ENCODE results near the gene ACSM2A.
"Not testable (repeated sequence)": the region's sequence is repeated elsewhere in the genome, so short reads cannot be mapped to it uniquely, and the experiment has no call there.

ACSM2A gene

GRCh38 chr16:20460313-20460712 lies 9.0 kb downstream of the ACSM2A start:
- not testable (repeated sequence) for FAIRE-seq

GRCh38 chr16:20468954-20469353 lies 17.6 kb downstream of the ACSM2A start:
- FAIRE-seq, result not testable (repeated sequence)

- not testable (repeated sequence) for FAIRE-seq
These were observed 18.6 kb downstream of the ACSM2A start for GRCh38 chr16:20469930-20470329.

- not testable (repeated sequence) for FAIRE-seq
These were observed 19.4 kb downstream of the ACSM2A start for GRCh38 chr16:20470732-20471131.

- not testable (repeated sequence) for FAIRE-seq
These were observed 25.9 kb downstream of the ACSM2A start for GRCh38 chr16:20477188-20477744.

- FAIRE-seq, result not testable (repeated sequence)
These were observed 32.7 kb downstream of the ACSM2A start for GRCh38 chr16:20483989-20484388.

- no peak for FAIRE-seq
These were observed 33.4 kb downstream of the ACSM2A start for GRCh38 chr16:20484726-20485125.

- FAIRE-seq, result no peak
These were observed 34.1 kb downstream of the ACSM2A start for GRCh38 chr16:20485408-20485807.

GRCh38 chr16:20490994-20491393 lies 39.7 kb downstream of the ACSM2A start:
- FAIRE-seq, result not testable (repeated sequence)

- not testable (repeated sequence) for FAIRE-seq
These were observed 40.1 kb downstream of the ACSM2A start for GRCh38 chr16:20491448-20491847.

- FAIRE-seq, result no peak
These were observed 53.1 kb downstream of the ACSM2A start for GRCh38 chr16:20504418-20504817.

- no peak for FAIRE-seq
These were observed 56.0 kb downstream of the ACSM2A start for GRCh38 chr16:20507280-20507679.

GRCh38 chr16:20510323-20510722 lies 59.0 kb downstream of the ACSM2A start:
- FAIRE-seq, result no peak

GRCh38 chr16:20515688-20516090 lies 64.4 kb downstream of the ACSM2A start:
- no peak for FAIRE-seq

GRCh38 chr16:20517149-20517548 lies 65.8 kb downstream of the ACSM2A start:
- no peak for FAIRE-seq

- FAIRE-seq, result no peak
These were observed 67.9 kb downstream of the ACSM2A start for GRCh38 chr16:20519231-20519630.

GRCh38 chr16:20520103-20520502 lies 68.8 kb downstream of the ACSM2A start:
- no peak for FAIRE-seq

GRCh38 chr16:20531795-20532194 lies 80.5 kb downstream of the ACSM2A start:
- FAIRE-seq, result not testable (repeated sequence)

- FAIRE-seq, result not testable (repeated sequence)
These were observed 81.0 kb downstream of the ACSM2A start for GRCh38 chr16:20532284-20532792.

- FAIRE-seq, result not testable (repeated sequence)
These were observed 85.3 kb downstream of the ACSM2A start for GRCh38 chr16:20536669-20537068.

All from A204.1 (cell line).